ENCODE measurements around the gene UMPS. TPM values are rescaled to one million over a fixed set of nuclear protein-coding genes. Genes with fewer than 3 reads are reported as not detected.

UMPS gene
- polyA plus RNA-seq, 3 donors from 2014 or later: 10.5 to 24.1 (median 10.6) TPM

DNA sequence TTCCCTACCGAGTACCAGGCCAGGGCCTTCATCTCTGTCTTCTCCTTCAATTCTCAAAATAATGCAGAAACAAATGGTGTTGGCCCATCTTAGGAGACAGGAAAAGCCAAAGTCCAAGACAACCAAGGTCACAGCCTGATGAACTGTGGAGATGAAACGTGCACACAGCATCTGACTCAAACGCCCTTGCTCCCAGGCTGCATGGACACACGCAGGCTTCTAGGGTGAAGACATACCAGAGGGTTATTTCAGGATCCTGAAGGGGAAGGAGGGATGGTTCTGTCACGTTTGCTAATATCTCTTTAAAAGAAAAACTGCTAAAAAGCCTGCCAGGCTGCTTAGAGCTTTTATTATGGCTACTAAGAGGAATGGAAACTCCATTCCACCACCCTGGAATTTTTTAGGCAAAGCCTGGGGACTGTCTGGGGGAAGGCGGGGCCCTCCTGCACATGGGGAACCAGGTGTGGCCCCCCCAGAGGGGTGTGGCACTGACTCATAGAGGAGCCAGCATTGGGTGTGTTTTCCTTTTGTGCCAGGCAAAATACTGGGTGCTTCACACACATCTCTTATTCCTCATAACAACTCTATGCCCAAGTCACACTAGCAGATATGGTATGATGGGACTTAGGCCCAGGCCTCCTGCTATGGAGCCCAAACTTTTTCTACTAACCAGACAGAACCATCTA is 62.9 kb downstream of the UMPS start:
- Mint-ChIP-seq H3K27me3 (ENCODE audit: low read depth in 3 of 3) (peaks cover 3 to 4% (median 3%) of the 10 kb centered on the region in 3 donors), H3K36me3 (no peaks in the 10 kb centered on the region), H3K4me1 (peaks cover 4 to 18% of the 10 kb centered on the region in 2 donors), H3K9me3 (no peaks in the 10 kb centered on the region), H3K27ac (no peak overlapping the region), H3K4me3 (no peak overlapping the region)
- DNase-seq: no peak

DNA sequence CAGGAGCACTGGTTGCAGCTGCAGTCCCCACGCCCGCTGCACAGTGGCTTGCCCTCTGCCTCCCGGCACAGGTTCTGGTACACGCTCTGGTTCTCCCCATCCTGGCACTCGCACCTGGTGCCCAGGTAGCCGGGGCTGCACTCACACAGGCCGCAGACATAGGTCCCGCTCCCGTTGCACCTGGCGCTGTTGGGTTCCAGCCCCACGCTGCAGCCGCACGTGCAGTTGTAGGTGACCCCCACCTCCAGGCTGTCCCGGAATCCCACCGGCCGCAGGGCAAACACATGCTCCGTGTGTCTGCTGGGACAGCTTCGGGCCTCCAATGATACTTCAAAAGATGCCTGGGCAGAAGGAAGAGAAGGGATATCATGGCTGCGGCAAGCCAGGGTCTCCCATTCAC is 66.2 kb downstream of the UMPS start:
- no peaks in the 10 kb centered on the region for H3K9me3 Mint-ChIP-seq
- H3K27ac Mint-ChIP-seq: no peak overlapping the region
- DNase-seq: no peak
- H3K36me3 Mint-ChIP-seq: no peaks in the 10 kb centered on the region
- no peak overlapping the region for H3K4me3 Mint-ChIP-seq
- peaks cover 0 to 10% of the 10 kb centered on the region in 2 donors for H3K4me1 Mint-ChIP-seq
- H3K27me3 Mint-ChIP-seq (ENCODE audit: low read depth in 3 of 3): peaks cover 0 to 4% (median 3%) of the 10 kb centered on the region in 3 donors

DNA sequence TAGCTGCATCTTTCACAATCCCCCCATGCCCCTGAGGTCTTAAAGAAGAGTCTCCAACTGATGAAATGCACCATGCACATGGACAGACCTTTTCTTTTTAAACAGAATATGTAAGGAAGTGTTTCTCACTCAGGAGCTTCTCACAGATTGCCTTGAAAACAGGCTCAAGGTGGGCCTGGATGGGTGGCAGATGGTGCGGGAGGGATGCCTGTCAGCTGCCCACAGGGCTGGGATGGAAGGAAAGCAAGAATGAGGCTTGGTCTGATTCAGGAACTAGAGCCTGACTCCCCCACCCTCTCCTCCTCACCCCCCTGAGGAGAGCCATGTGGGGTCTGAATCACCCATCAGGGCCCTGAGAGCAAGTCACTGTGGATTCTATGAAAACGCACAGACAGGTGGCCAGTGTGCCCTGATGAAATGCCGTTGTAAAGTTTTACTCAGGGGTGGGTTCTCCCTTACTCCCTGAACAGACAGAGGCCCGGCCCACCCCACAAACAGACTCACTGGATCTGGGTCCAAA is 67.2 kb downstream of the UMPS start:
- no peak for DNase-seq
- H3K27me3 Mint-ChIP-seq (ENCODE audit: low read depth in 3 of 3): peaks cover under 1 to 4% (median 3%) of the 10 kb centered on the region in 3 donors
- H3K4me1 Mint-ChIP-seq: peaks cover 0 to under 1% of the 10 kb centered on the region in 2 donors
- no peaks in the 10 kb centered on the region for H3K36me3 Mint-ChIP-seq
- H3K4me3 Mint-ChIP-seq: no peak overlapping the region
- no peak overlapping the region for H3K27ac Mint-ChIP-seq
- no peaks in the 10 kb centered on the region for H3K9me3 Mint-ChIP-seq

Other genes with a start within 250 kb of the UMPS start
- 1 to 10 TPM in 1 of 3 donors, under 1 TPM in 1, not detected in 1; 0.52 to 1.1 TPM for gene ITGB5, start 156.9 kb downstream of the UMPS start, polyA plus RNA-seq
- gene MUC13, start 204.3 kb downstream of the UMPS start, polyA plus RNA-seq: not detected